SK-N-SH treated with all-trans-retinoic acid at 6 μM for 48 hours (cell line): Measurements from ENCODE around the gene CUTA.

Experiments used
- ARNTL ChIP-seq: fragments of 450-650 bp; formaldehyde crosslinking; IDR thresholded peaks from 2 replicates; pipeline ENCODE4 v1.5.0; 2020; ENCODE audit warnings: low read depth, mild to moderate bottlenecking, moderate library complexity, borderline replicate concordance
- ESRRG ChIP-seq: fragments of 250-450 bp; sonication (Bioruptor Pico); IDR thresholded peaks from 2 replicates; pipeline ENCODE4 v1.6.1; 2021; ENCODE audit warnings: mild to moderate bottlenecking
- PPARA ChIP-seq: fragments of 250-450 bp; sonication (Bioruptor Pico); IDR thresholded peaks from 2 replicates; pipeline ENCODE4 v1.5.0; 2020; ENCODE audit warnings: mild to moderate bottlenecking, borderline replicate concordance
- RARB ChIP-seq: fragments of 250-450 bp; sonication (Bioruptor Pico); IDR thresholded peaks from 2 replicates; pipeline ENCODE4 v1.8.0; 2021; ENCODE audit warnings: mild to moderate bottlenecking, moderate library complexity
- SNAI2 ChIP-seq: fragments of 250-450 bp; sonication (Bioruptor Pico); IDR thresholded peaks from 2 replicates; pipeline ENCODE4 v1.5.0; 2020; ENCODE audit warnings: mild to moderate bottlenecking, moderate library complexity
- TOX ChIP-seq: fragments of 250-450 bp; sonication (Bioruptor Pico); IDR thresholded peaks from 2 replicates; pipeline ENCODE4 v1.8.0; 2021; ENCODE audit warnings: mild to moderate bottlenecking, moderate library complexity, borderline replicate concordance
- ZNF565 ChIP-seq: fragments of 450-650 bp; formaldehyde crosslinking; conservative IDR thresholded peaks from 2 replicates; pipeline ENCODE4 v1.5.0; 2020; ENCODE audit warnings: low read depth, mild to moderate bottlenecking, moderate library complexity
- ZNF70 ChIP-seq: fragments of 450-650 bp; formaldehyde crosslinking; IDR thresholded peaks from 2 replicates; pipeline ENCODE4 v1.5.0; 2020; ENCODE audit warnings: mild to moderate bottlenecking, moderate library complexity
- ZNF8 ChIP-seq: fragments of 450-650 bp; formaldehyde crosslinking; IDR thresholded peaks from 2 replicates; pipeline ENCODE4 v1.5.0; 2020; ENCODE audit warnings: mild to moderate bottlenecking, moderate library complexity
- TF ChIP-seq, protein P1 (sequence below): fragments of 250-450 bp; sonication (Bioruptor Pico); IDR thresholded peaks from 2 replicates; pipeline ENCODE4 v1.8.0; 2020; ENCODE audit warnings: mild to moderate bottlenecking, moderate library complexity, borderline replicate concordance
- TF ChIP-seq, protein P2 (sequence below): fragments of 250-450 bp; sonication (Bioruptor Pico); IDR thresholded peaks from 2 replicates; pipeline ENCODE4 v1.5.1; 2020; ENCODE audit warnings: low read depth, mild to moderate bottlenecking, moderate library complexity
- TF ChIP-seq, protein P3 (sequence below): fragments of 250-450 bp; sonication (Bioruptor Pico); IDR thresholded peaks from 2 replicates; pipeline ENCODE4 v1.5.0; 2020; ENCODE audit warnings: mild to moderate bottlenecking, moderate library complexity
- TF ChIP-seq, protein P4 (sequence below): fragments of 250-450 bp; sonication (Bioruptor Pico); IDR thresholded peaks from 2 replicates; pipeline ENCODE4 v1.8.0; 2021; ENCODE audit warnings: low read depth, mild to moderate bottlenecking, moderate library complexity, borderline replicate concordance

DNA sequence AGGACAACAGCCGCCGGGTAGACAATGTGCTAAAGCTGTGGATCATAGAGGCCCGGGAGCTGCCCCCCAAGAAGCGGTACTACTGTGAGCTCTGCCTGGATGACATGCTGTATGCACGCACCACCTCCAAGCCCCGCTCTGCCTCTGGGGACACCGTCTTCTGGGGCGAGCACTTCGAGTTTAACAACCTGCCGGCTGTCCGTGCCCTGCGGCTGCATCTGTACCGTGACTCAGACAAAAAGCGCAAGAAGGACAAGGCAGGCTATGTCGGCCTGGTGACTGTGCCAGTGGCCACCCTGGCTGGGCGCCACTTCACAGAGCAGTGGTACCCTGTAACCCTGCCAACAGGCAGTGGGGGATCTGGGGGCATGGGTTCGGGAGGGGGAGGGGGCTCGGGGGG lies 19.8 kb upstream of the CUTA start:
- TF ChIP-seq SNAI2 (CRISPR knock-in tag): no peak
- TF ChIP-seq ARNTL (CRISPR knock-in tag): no peak
- TF ChIP-seq ESRRG (CRISPR knock-in tag): no peak
- TF ChIP-seq, protein P1, sequence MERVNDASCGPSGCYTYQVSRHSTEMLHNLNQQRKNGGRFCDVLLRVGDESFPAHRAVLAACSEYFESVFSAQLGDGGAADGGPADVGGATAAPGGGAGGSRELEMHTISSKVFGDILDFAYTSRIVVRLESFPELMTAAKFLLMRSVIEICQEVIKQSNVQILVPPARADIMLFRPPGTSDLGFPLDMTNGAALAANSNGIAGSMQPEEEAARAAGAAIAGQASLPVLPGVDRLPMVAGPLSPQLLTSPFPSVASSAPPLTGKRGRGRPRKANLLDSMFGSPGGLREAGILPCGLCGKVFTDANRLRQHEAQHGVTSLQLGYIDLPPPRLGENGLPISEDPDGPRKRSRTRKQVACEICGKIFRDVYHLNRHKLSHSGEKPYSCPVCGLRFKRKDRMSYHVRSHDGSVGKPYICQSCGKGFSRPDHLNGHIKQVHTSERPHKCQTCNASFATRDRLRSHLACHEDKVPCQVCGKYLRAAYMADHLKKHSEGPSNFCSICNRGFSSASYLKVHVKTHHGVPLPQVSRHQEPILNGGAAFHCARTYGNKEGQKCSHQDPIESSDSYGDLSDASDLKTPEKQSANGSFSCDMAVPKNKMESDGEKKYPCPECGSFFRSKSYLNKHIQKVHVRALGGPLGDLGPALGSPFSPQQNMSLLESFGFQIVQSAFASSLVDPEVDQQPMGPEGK: no peak
- TF ChIP-seq ZNF565 (CRISPR knock-in tag): no peak
- TF ChIP-seq, protein P2, sequence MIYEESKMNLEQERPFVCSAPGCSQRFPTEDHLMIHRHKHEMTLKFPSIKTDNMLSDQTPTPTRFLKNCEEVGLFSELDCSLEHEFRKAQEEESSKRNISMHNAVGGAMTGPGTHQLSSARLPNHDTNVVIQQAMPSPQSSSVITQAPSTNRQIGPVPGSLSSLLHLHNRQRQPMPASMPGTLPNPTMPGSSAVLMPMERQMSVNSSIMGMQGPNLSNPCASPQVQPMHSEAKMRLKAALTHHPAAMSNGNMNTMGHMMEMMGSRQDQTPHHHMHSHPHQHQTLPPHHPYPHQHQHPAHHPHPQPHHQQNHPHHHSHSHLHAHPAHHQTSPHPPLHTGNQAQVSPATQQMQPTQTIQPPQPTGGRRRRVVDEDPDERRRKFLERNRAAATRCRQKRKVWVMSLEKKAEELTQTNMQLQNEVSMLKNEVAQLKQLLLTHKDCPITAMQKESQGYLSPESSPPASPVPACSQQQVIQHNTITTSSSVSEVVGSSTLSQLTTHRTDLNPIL: no peak
- no peak for TF ChIP-seq ZNF70 (CRISPR knock-in tag)
- no peak for TF ChIP-seq PPARA (CRISPR knock-in tag)
- TF ChIP-seq, protein P3, sequence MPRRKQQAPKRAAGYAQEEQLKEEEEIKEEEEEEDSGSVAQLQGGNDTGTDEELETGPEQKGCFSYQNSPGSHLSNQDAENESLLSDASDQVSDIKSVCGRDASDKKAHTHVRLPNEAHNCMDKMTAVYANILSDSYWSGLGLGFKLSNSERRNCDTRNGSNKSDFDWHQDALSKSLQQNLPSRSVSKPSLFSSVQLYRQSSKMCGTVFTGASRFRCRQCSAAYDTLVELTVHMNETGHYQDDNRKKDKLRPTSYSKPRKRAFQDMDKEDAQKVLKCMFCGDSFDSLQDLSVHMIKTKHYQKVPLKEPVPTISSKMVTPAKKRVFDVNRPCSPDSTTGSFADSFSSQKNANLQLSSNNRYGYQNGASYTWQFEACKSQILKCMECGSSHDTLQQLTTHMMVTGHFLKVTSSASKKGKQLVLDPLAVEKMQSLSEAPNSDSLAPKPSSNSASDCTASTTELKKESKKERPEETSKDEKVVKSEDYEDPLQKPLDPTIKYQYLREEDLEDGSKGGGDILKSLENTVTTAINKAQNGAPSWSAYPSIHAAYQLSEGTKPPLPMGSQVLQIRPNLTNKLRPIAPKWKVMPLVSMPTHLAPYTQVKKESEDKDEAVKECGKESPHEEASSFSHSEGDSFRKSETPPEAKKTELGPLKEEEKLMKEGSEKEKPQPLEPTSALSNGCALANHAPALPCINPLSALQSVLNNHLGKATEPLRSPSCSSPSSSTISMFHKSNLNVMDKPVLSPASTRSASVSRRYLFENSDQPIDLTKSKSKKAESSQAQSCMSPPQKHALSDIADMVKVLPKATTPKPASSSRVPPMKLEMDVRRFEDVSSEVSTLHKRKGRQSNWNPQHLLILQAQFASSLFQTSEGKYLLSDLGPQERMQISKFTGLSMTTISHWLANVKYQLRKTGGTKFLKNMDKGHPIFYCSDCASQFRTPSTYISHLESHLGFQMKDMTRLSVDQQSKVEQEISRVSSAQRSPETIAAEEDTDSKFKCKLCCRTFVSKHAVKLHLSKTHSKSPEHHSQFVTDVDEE (CRISPR knock-in tag): no peak
- no peak for TF ChIP-seq RARB (CRISPR knock-in tag)
- TF ChIP-seq ZNF8 (CRISPR knock-in tag): no peak
- no peak for TF ChIP-seq TOX (CRISPR knock-in tag)
- TF ChIP-seq, protein P4, sequence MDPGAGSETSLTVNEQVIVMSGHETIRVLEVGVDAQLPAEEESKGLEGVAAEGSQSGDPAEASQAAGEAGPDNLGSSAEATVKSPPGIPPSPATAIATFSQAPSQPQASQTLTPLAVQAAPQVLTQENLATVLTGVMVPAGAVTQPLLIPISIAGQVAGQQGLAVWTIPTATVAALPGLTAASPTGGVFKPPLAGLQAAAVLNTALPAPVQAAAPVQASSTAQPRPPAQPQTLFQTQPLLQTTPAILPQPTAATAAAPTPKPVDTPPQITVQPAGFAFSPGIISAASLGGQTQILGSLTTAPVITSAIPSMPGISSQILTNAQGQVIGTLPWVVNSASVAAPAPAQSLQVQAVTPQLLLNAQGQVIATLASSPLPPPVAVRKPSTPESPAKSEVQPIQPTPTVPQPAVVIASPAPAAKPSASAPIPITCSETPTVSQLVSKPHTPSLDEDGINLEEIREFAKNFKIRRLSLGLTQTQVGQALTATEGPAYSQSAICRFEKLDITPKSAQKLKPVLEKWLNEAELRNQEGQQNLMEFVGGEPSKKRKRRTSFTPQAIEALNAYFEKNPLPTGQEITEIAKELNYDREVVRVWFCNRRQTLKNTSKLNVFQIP (CRISPR knock-in tag): no peak
